ENCODE data around the gene URM1. TPM values are rescaled to one million over a fixed set of nuclear protein-coding genes. Genes with fewer than 3 reads are reported as not detected.

The URM1 gene
- total and polyA plus RNA-seq, 10 of the 15 experiments (the other 5 are each of a cell fraction or from before 2014, with no cell fraction given), result 7.9 to 75.8 (median 63.7) TPM

- CTCF ChIA-PET, result interaction anchor here (1.5 kb wide), 1 partner anchor 104 kb away, joined by 4 read pairs; no protein-coding TSS in a partner anchor
- Histone ChIP-seq H3K36me3 (ENCODE audit: control insufficient read depth in 2 of 2, insufficient read depth in 2 of 2, low read length in 1 of 2) (peaks cover 0 to 1% of the 10 kb centered on the region in 2 experiments; a peak in 2 of 4 replicates), H2AFZ (ENCODE audit: control insufficient read depth, low read depth, low read length) (no peak overlapping the region), H3K4me3 (no peak overlapping the region), H4K20me1 (ENCODE audit: control insufficient read depth, insufficient read depth) (no peaks in the 10 kb centered on the region), H3K27me3 (replicated peaks in 1 of 2; ENCODE audit: control insufficient read depth in 2 of 2, insufficient read depth in 2 of 2, low read length in 1 of 2) (no peaks in the 10 kb centered on the region), H3K79me2 (ENCODE audit: control insufficient read depth, insufficient read depth, low read length) (no peaks in the 10 kb centered on the region), H3K27ac (ENCODE audit: control insufficient read depth, insufficient read depth) (no peak overlapping the region), H3K4me1 (ENCODE audit: control insufficient read depth, insufficient read depth, low read length) (peaks cover 7% of the 10 kb centered on the region), H3K9me3 (replicated peaks; ENCODE audit: control insufficient read depth, insufficient read depth, low read length) (no peaks in the 10 kb centered on the region), H3K4me2 (ENCODE audit: control insufficient read depth, insufficient read depth) (no peak overlapping the region), H3K9ac (ENCODE audit: control insufficient read depth, insufficient read depth, low read length) (no peak overlapping the region)
- no TSS peak for BruUV-seq (replicated peaks)
- no peak for DNase-seq (ENCODE audit: low read depth, low spot score)
- RAD21 ChIA-PET (ENCODE audit: unreplicated experiment), result no interaction called here
- SMC1A ChIA-PET (ENCODE audit: uncharacterized antibody, unreplicated experiment), result no interaction called here
- 65% methylated on average over 4 of the region's 4 CpGs for WGBS (ENCODE audit: insufficient coverage, insufficient replicate concordance, low lambda C conversion rate, missing lambda C conversion rate)
- no peak for ATAC-seq
- intact Hi-C loops (cut with micrococcal nuclease; ENCODE audit: unreplicated experiment), result no loop called here
- no peak for FAIRE-seq
- POLR2A ChIA-PET, result no interaction called here
- in situ Hi-C loops (cut with MboI), result no loop called here
- no peak for TF ChIP-seq ZNF217 (IDR thresholded peaks at IDR 0.05)
- TF ChIP-seq HCFC1 (IDR thresholded peaks at IDR 0.05; ENCODE audit: low read length), result no peak
- no peak for TF ChIP-seq ZSCAN29 (IDR thresholded peaks at IDR 0.05)
- TF ChIP-seq TBL1XR1 (IDR thresholded peaks at IDR 0.05; ENCODE audit: low read depth, low read length), result no peak
- TF ChIP-seq CHD1 (IDR thresholded peaks at IDR 0.05; ENCODE audit: low read depth, low read length), result no peak
- TF ChIP-seq FOS (IDR thresholded peaks at IDR 0.05; ENCODE audit: borderline replicate concordance, extremely low read depth, insufficient read length), result no peak
- no peak for TF ChIP-seq JUNB (IDR thresholded peaks at IDR 0.05)
- TF ChIP-seq POLR2AphosphoS5 (IDR thresholded peaks at IDR 0.05; ENCODE audit: low read length), result no peak
- no peak for TF ChIP-seq ZNF687 (IDR thresholded peaks at IDR 0.05)
- no peak for TF ChIP-seq HSF1 (IDR thresholded peaks at IDR 0.05; ENCODE audit: low read depth, low read length)
- TF ChIP-seq ZBTB40 (IDR thresholded peaks at IDR 0.05; ENCODE audit: borderline replicate concordance), result no peak
- TF ChIP-seq ZBTB33 (IDR thresholded peaks at IDR 0.05), result no peak
- TF ChIP-seq CBX3 (IDR thresholded peaks at IDR 0.05; ENCODE audit: borderline replicate concordance, low read depth), result no peak
- TF ChIP-seq TARDBP (IDR thresholded peaks at IDR 0.05; ENCODE audit: borderline replicate concordance), result no peak
- no peak for TF ChIP-seq YY1 (IDR thresholded peaks at IDR 0.05; ENCODE audit: low read depth, low read length)
Observed at GRCh38 chr9:128358861-128359260, 12.3 kb upstream of the URM1 start.

Measured in GM12878 (cell line).